A549 (cell line): ENCODE results near the gene SRSF8.

ENCODE experiments used
- CTCF ChIP-seq: fragments of >200 bp; sonication (Bioruptor Twin); formaldehyde crosslinking; IDR thresholded peaks from 3 replicates; pipeline ENCODE4 v1.5.1; 2016
- RAD21 ChIP-seq, 2 experiments: fragments of >200 bp in 1 of 2; sonication (Bioruptor Twin) in 1 of 2; formaldehyde crosslinking in 1 of 2; IDR thresholded peaks in 1 of 2; conservative IDR thresholded peaks in 1 of 2; 2 replicates in 1 of 2; 3 replicates in 1 of 2; pipeline ENCODE4 v1.6.1; 2012 to 2018; ENCODE audit warnings: inconsistent platforms in 1 of 2
- RNF2 ChIP-seq: fragments of 200-600 bp; sonication (generic); IDR thresholded peaks from 2 replicates; pipeline ENCODE4 v1.6.1; 2016; ENCODE audit warnings: low read depth, mild to moderate bottlenecking, antibody characterized with exemption, moderate library complexity, borderline replicate concordance

GRCh38 chr11:95102733-95103132 is 36.0 kb downstream of the SRSF8 start:
- TF ChIP-seq CTCF (no peak), RNF2 (no peak), RAD21 (conservative IDR thresholded peaks at IDR 0.05 in 1 of 2, IDR thresholded peaks at IDR 0.05 in 1 of 2) (no peak)
